Breast epithelium (tissue), 3 donors: Measurements from ENCODE around the gene XRRA1.

Source experiments
- POLR2A ChIP-seq: fragments of 450-650 bp; IDR thresholded peaks from one replicate; pipeline ENCODE4 v1.6.1; 2016; ENCODE audit warnings: antibody characterized with exemption, mild to moderate bottlenecking, moderate library complexity
- POLR2AphosphoS5 ChIP-seq, 3 donors: sonication (generic); formaldehyde crosslinking; IDR thresholded peaks; one replicate each; pipeline ENCODE4 v1.6.1; 2017; ENCODE audit warnings: antibody characterized with exemption in 3 of 3
- TF ChIP-seq, protein P1 (sequence below), 3 donors: fragments of 450-650 bp; IDR thresholded peaks; one replicate each; pipeline ENCODE4 v1.5.1; 2016 to 2017; ENCODE audit warnings: antibody characterized with exemption in 3 of 3, mild to moderate bottlenecking in 3 of 3, moderate library complexity in 3 of 3

DNA sequence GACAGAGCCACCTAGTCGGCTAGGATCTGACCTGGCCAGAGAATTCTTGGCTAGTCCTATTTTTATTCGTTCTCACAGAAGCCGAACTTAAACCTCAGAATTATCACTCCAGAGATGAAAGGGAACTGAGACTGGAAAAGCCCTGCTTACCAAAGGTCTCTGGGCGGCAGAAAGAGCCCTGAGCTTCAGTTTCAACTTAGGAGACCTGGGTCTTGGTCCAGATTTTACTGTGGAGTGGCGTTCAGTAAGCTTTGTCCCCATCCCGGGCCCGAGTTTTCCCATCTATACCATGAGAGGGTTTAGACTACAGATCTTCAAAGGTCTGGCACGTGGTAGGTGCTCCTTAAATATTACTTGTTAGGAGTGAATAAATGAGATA, 40.4 kb upstream of the XRRA1 start:
- TF ChIP-seq POLR2AphosphoS5 (IDR thresholded peaks at IDR 0.05): no peak
- no peak for TF ChIP-seq POLR2A
- TF ChIP-seq, protein P1, sequence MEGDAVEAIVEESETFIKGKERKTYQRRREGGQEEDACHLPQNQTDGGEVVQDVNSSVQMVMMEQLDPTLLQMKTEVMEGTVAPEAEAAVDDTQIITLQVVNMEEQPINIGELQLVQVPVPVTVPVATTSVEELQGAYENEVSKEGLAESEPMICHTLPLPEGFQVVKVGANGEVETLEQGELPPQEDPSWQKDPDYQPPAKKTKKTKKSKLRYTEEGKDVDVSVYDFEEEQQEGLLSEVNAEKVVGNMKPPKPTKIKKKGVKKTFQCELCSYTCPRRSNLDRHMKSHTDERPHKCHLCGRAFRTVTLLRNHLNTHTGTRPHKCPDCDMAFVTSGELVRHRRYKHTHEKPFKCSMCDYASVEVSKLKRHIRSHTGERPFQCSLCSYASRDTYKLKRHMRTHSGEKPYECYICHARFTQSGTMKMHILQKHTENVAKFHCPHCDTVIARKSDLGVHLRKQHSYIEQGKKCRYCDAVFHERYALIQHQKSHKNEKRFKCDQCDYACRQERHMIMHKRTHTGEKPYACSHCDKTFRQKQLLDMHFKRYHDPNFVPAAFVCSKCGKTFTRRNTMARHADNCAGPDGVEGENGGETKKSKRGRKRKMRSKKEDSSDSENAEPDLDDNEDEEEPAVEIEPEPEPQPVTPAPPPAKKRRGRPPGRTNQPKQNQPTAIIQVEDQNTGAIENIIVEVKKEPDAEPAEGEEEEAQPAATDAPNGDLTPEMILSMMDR (IDR thresholded peaks at IDR 0.05): no peak
